ENCODE measurements around the gene TNKS2.
"Not testable (repeated sequence)": the region's sequence is repeated elsewhere in the genome, so short reads cannot be mapped to it uniquely, and the experiment has no call there.

Gene TNKS2

DNA sequence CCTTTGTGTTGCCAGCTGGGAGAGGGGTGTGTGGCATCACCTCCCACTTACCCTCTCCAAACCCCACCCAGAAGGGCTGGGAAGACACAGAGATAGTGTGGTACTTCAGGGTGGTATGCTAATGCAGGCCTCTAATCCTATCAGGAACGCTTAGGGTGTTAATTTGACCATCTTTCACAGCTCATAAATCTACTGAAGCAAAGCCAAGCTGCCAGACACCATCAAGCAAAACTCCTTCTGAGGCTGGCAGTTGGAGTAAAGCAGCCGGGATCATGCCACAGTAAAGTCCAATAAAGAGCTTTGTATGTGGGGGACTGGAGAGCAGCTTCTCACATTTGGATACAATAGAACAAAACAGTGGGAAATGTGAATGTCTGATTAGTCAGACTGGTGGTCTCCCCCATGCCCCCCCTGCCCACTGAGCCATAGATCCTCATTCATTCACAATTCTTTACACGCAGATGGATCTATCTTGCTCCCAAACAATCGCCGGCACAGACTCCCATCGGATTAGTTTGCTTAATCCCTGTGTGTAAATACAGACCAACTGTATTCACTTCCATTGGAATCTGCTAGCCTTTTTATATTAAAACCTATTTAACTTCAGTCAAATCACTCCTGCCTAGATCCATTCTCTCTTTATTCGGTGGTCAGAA lies 81.4 kb downstream of the TNKS2 start:
- DNase-seq = no peak

DNA sequence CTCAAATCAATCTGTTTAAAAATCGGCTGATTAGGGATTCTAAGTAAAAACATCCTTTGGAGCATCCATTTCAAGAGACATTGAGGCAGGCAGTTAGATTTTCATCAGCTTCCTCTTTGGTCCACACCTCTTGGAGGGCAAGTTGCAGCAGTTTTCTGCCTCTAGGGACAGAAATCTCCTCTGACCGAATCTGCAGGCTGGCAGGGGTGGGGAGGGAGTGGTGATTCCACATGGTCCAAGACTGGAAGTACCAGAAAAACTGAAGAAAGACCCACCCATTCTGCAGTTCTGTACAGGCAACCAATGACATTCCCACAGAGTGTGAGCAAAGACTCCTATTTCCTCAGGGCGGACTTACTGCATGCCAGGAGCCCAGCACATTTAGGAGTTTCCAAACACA lies 82.1 kb downstream of the TNKS2 start:
- DNase-seq = no peak

DNA sequence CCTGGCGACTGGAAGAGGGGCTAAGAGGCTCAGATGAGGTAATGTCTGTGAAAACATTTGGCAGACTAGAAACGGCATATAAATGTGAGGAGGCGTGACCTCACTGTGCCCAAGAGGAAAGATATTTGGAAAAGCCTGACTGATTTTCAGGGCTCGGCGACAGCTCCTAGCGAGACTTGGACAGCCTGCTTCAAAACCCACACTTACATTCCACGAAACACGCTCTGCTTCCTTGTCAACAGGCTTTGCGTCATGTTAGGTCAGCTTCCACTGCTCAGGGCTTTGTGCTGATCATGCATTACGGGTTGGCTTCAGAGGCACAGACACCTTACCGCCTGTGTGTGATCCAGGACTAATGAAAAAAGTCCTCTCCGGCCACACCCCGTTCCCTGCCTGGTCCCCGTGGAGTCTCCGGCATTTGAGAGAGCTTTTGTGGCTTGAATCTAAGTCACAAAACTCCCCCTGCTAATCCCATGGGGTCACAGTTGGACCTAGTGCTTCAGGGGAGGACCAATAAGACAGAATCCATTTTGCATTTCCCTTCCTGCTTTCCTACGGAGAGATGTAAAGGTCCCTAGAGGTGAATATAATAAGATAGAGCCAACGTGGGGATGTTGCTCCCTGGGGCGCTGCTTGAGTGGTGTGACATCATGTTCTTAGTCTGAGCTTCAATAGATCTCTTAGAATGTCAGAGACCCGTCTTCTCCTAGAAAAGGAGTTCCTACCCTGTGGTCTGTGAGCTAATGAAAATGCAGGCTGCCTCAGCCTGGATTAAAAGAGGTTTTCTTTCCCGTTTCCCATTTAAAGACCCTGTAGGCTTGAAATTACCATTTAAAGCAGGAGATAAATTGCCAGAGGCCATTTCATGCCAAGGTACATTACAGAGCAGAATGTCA lies 85.6 kb downstream of the TNKS2 start:
- DNase-seq = no peak

DNA sequence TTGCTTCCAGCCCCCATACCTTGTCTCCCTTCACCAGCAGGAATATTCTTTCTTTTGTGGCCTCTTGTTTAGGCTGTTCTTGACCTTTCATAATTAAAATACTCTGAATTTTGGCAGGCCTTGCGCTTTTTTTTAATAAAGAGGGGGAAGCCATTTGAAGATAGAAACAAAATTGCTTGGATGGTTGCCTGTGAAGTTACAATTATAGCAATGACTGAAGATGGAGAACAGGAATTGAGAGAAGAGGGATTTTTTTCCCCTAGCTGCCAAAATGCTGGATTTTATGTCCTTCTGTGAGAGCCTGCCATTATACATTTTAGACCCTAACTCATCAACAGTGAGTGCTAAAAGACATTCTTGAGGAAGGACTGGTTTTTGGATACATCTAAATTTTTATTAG lies 86.3 kb downstream of the TNKS2 start:
- DNase-seq = no peak

DNA sequence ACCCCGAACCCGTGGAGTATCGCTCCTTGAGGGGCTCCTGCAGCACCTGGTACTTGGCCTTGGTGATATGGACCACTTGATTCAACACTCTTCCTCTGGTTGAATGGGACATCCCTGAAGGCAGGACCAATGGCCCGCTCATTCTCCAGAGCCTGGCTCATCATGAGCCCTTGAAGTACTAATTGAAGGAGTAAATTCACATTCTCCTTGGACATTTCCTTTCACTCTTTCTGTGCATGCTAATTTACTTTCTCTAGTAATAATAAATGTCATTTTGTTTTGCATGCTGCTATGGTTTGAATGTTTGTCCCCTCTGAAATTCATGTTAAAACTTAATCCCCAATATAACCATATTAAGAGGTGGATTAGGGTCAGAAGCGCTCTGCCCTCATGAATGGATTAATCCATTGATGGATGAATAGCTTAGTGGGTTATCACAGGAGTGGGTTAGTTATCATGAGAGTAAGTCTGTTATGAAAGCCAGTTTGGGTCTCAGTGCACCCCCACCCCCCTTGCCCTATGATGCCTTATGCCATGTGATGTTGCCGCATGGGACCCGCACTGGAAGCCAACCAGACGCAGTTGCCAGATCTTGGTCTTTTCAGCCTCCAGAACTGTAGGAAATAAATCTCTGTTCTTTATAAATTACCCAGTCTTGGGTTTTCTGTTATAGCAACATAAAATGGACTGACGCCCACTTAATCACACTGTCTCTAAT lies 87.3 kb downstream of the TNKS2 start:
- no peak for DNase-seq

DNA sequence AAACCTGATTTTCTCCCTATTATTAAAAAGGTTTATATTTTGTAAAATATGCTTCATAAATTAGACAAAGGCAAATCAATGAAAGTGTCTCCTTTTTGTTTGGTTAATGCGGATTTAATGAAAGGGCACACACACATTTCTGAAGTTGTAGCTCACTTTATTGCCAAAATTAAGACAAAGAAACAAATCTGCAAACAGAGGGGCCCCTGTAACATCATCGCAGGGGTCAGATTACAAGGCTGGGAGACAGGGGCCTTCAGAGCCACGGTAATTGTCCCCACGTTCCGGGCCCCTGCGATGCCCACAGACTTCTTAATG lies 88.7 kb downstream of the TNKS2 start:
- no peak for DNase-seq

DNA sequence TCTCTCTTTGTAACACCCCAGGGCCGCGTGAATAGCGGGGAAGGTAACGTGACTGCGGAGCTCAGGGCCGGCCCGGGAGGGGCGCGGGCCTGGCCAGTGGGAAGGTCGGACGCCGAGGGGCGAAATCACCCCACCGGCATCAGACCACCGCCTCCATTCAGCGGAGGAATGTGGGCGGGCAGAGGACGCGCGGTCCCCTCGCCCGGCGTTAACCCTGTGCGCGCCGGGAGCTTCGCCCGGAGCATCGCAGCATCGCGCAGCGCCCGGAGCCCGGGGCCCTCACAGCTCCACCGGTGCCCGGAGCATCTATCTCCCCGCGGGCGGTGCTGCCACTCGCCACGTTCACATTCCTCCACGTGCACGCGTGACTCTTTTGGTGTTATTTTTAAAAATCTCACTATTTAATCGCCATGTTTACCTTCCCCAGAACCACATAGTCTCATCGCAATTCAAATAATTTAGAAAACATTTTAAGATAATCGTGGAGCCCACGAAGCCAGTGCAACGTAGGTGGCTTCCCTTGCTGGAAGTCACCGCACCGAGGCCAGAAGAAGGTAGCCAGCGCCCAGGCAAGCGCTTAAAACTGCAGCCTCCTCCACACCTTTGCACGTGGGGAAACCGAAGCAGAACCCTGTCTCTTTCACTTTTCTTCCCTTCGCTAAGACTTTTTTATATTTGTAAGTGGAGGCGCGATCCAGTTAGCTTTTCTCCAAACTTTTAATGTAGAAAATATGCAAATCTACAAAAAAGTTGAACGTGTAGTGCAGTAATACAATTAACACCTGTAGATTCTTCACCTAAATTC lies 89.2 kb downstream of the TNKS2 start:
- peak; percentile 26 for DNase-seq

DNA sequence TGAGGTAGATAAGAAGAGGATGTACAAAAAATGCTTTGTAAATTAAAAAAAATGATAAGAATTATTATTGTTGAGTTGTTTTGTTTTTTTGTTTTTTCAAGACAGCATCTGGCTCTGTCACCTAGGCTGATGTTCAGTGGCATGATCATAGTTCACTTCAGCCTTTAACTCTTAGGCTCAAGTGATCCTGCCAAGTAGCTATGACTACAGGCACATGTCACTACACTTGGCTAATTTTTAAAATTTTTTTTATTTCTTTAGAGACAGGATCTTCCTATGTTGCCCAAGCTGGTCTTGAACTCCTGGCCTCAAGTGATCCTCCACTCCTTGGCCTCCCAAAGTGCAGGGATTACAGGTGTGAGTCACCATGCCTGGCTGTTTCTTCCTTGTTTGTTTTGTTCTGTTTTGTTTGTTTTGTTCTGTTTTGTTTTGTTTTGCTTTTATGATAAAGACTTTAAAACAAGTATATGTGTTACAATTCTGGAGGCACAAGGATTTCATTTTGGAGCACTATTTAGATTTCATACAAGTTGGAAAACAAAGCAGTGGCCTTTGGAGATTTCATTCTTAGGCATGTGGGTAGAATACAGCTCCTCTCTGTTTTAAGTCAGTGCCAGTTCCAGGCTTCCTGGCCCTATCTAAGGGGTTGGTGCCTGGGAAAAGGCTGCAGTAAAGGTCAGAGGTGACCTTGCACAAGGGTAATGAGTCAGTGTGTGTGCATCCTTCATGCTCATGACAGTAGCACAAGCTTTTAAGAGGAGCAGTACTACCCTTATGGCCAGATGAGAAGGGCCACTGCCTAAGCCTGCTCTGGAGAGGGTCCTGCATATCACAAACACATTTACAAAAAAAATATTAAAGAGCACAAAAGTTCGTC lies 93.1 kb downstream of the TNKS2 start:
- DNase-seq = no peak

DNA sequence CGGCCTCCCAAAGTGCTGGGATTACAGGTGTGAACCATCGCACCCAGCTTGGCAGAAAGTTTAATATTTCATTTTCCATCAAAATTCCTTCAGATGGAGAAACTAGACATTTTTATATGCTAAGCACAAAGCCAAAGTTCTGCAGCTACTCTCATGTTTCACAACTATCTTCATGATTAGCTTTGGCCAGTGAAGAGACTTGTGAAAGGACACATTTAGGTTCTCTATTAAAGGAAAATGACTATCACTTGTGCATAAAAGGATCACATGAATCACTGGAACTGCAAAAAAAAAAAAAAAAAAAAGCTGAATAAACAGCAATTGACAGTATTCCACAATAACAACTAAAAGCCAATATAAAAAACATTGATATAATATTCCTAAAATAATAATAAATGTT lies 94.8 kb downstream of the TNKS2 start:
- DNase-seq = no peak

DNA sequence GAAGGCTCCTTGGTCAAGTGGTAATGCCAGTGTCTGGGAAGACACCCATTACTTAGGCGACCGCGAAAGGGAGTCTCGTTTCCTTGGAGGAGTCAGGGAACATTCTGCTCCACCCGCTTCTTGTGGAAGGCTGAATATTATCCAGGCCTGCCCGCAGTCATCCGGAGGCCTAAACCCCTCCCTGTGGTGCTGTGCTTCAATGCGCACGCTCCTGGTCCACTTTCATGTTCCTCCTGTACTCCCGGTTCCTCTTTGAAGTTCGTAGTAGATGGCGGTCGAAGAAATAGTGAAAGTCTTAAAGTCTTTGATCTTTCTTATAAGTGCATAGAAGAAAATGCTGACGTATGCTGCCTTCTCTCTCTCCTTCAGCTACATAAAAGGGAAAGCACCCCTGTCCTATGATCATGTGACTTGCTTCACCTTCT lies 96.0 kb downstream of the TNKS2 start:
- DNase-seq = not testable (repeated sequence)

DNA sequence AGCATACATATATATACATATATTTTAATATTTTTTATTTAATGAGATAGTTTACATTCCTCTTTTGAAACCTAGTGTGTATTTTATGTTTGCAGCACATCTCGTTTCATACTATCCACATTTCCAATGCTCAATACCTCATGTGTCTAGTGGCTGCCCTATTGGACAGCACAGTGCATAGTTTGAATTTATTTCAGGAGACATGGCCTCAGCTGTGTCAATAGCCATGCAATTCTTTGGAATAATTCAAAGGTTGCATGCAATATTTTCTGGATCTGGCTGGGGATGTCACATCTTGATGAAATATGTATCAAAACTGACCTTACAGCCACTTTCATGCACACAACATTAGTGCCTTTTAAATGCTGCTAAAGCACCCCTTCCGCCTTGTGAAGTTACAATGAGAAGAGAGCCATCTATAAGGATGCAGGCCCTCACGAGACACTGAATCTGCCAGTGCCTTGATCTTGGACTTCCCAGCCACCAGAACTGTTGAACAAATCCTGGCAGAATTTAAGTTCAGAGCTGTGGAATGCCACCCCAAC lies 98.1 kb downstream of the TNKS2 start:
- DNase-seq = no peak

DNA sequence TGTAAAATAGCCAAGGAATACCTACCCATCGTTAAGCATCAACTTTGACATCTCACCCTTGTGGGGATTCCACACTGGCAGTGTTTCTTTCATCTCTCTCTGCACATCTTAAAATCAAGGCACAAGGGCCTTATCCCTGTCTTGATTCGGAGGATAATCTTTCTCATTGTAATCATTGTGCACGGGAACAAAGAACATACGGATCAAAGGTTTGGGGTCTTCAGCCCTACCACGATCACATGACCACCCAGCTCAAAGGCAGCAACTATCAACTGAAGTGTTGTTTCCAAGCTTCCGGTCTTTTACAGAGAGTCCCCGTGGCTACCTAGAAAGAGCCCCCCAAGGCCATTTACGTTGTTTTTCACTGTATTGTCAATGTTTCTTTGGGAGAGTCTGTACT lies 99.2 kb downstream of the TNKS2 start:
- no peak for DNase-seq

DNA sequence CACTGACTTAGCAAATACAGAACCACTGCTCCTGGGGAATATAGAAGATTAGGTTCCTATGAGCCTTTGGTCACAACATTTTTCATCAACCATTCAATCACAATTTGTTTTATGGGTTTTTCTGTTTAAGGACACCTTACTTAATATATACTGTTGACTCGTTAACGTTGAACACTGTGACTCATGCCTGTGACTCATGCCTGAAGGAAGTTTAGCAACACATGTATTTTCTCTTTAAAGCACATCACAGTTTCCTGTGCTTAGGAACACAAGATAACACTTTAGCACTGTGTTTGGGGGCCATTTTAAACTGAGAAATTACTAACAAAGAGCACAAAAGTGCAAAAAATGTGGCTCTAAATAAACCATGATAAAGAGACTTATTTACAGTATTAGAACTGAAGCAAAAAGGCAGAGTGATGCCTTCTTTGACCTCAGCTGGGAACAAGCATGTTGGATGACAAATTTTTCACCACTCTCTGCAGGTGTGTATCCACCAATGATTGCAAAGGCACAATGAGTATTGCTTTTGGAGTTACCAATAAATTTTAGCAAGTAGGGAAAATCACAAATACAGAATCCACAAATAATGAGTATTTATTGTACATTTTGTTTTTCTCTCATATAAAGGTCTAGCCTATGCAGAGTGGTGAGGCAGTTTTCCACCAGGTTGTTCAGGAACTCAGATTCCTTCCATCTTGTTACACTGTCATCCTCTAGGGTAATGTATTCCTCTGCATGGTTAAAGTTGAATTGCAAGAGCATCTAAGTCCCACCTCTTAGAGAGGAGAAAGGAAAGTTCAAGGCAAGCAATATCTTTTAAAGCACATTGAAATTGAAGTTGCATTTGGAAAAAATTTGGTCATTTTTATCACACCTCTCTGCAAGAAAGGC lies 103.8 kb downstream of the TNKS2 start:
- peak; percentile 39 for DNase-seq

DNA sequence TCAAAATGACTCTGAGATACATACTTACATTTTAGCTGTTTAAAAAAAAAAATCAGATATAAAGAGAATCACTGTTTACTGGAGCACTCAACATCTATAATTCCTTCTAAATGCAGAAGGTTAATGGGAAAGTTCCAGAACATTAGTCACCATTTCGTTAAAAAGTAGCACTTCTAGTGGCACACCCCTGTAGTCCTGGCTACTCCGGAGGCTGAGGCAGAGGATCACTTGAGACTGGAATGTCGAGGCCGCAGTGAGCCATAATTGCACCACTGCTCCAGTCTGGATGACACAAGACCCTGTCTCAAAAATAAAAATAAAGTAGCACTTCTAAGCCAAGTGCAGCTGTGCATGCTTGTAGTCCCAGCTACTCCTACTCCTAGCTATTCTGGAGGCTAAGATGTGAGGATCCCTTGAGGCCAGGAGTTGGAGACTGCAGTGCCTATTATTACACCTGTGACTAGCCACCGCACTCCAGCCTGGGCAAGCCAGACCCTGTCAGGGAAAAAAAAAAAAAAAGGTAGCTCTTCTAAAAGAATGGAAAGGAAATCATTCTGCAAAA lies 108.9 kb downstream of the TNKS2 start:
- DNase-seq = no peak

DNA sequence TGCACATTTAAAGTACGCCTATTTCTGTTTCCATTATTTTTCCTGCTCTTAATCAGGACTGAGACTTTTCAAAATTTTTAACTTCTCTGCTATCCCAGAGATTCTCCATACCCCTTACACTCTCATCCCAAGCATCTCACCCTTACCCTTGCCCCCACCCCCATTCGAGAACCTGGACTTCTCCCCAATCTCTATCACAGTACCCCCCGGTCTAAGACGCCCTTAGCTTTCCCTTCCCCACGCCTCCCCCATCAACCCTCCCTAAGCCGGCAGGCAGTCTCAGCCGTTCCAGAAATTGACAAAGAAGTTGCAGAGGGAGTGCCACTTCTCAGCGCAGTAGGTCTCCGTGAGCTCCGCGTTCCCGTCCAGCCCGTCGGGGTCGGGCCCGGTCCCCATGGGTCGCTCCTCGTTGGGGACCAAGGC lies 109.7 kb downstream of the TNKS2 start:
- no peak for DNase-seq

DNA sequence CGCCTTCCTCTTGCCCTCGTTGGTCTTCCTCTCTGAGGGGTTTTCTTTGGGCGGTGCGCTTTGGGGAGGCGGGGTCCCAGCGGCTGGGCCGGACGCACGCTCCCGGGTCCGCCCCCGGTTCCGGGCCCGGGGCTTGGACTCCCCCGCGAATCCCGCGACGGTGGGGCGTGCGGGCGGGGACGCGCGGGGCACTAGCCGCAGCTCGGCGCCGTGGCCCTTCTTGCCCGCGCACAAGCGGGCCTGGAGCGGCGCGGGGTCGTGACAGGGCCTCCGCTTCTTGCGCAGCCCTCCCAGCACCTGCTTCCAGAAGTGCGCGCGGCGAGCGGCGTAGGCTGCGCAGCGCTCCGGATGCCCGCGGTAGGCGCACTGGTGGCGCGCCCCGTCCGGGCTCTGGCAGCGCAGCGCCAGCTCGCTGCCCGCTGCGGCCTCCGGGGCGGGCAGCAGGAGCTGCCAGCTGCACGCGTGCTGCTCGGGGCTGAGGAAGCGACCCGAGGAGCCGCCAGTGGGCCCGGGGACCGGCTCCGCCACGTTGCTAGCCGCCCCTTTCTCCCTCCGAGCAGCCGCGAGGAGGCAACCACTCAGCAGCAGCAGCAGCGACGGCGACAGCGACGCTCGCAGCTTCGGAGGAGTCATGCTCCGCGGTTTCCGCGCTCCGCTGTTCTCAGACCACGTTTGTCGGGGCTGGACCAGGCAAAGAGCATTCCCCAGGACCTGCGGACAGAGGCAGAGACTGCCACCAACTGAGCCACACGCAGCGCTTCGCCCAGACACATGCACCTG lies 110.3 kb downstream of the TNKS2 start:
- DNase-seq = peak; percentile 74

DNA sequence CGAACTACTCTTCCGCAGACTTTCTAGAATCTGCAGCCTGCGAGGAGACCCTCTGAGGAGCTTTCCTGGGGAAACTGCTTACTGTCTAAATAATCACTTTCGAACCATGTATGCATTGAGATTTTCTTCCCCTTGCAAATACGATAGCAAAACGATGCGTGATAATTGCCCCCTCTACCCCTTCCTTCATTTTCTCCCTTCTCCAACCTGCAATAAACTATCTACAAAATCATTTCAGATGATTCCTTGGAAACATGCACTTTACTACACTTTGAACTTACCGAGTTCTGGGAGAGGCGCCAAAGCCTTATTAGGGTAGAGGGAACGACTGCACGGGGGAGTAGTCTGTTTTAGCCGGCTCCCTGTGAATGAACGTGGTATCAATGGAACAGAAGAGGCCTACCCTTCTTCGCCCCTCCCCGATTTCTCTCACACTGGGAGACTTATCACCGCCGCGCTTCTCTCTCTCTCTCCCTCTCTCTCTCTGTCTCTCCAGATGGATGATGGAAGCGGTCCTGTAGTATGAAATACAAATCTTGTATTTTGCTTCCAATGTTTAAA lies 111.0 kb downstream of the TNKS2 start, which contains the start of gene FGFBP3:
Gene FGFBP3, minus strand, starts transcription at position 370 of the 561 bp plus-strand sequence. CDS start 517 bp downstream, outside the sequence.
- DNase-seq = peak; percentile 20

DNA sequence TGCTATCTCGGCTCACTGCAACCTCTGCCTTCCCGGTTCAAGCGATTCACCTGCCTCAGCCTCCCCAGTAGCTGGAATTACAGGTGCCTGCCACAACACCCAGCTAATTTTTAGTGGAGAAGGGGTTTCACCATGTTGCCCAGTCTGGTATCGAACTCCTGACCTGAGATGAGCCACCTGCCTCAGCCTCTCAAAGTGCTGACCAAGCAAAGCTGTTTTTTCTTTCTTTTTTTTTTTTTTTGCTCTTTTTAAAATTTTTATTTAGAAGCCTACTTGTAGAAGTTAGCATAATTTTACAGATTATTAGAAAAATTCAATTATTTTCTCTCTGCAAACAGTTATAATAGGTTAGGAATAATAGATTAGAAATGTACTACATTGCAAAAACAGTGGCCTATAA lies 112.2 kb downstream of the TNKS2 start:
- no peak for DNase-seq
